NCI-H187 (cell line): Measurements from ENCODE around the gene TSKU.
A peak's percentile ranks its signal among the peaks of the same experiment; 100 is the strongest.

ENCODE experiments used
- DNase-seq, 2 experiments: peaks; one replicate each; lab custom pipeline; 2025; lab: John Stamatoyannopoulos, UW

The TSKU gene

DNA sequence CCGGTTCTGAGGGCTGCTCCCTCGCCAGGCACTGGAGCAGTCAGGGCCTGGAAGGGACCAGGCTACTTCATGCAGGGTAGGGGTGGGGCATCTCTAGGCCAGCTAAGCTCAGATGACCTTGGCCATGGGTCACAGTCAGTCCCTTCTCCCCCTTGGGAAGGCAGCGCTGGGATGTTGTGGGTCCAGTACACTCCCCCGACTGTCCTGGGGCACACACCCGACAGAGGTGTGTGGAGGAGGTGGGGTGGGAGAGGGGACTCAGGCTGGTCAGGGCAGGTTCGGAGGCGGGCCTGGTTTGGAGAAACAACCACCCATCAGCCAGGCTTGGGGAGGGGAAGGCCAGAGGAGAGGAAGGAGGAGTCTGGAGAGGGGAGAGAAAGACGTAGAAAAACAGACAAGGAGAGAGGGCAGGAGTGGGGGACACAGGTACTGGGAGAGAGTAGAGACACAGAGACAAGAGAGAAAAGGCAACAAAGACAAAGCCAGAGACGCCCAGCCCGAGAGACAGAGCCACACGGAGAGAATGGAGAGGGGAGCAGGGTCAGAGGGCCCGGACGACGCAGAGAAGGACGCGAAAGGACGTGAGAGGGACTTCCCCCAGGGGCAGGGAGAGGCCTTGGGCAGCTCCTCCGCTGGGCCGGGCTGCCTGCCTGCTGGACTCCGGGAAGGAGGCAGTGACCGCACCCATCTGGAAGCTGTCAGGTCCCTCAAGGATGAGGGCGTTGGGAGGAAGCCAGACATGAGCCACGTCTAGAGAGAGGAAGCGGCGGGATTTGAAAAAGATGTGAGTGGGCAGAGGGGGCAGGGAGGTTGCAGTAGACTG lies 30.6 kb upstream of the TSKU start:
- DNase-seq: no peak

DNA sequence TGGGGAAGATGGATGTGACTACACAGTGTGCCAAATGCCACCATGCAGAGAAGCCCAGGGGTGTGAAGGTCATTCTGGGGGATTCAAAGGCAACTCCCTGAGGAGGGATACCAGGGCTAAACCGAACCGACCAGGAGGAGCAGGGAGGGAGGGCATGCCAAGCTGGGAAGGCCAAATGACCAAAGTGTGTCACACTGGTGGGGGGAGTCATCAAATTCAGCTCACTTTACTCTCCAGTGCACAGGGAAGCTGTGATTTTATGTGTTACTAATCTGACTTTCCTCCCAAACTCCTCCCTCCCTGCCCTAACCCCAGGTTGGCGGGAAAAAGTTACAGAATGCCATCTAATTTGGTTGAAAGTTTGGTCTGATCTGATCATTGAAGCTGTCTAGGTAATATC lies 29.7 kb upstream of the TSKU start:
- no peak for DNase-seq

DNA sequence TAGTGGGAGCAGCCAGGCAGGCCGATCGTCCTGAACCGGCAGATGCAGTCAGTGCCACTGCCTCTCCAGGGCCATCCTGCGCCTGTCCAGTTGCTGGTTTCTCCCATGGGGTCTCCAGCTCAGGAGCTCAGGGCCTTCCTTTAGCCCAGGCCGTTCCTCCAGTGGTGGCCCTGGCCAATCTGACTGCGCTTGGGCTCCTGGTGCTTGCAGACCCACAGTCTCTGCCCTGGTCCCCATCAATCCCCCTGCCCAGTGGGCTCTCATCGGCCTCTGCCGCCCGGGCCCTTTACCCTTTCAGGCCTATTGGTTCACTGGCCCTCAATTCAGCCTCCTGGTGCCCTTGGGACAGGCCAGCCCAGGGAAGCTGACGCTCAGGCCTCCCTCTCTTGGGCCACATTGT lies 29.2 kb upstream of the TSKU start:
- DNase-seq: no peak

DNA sequence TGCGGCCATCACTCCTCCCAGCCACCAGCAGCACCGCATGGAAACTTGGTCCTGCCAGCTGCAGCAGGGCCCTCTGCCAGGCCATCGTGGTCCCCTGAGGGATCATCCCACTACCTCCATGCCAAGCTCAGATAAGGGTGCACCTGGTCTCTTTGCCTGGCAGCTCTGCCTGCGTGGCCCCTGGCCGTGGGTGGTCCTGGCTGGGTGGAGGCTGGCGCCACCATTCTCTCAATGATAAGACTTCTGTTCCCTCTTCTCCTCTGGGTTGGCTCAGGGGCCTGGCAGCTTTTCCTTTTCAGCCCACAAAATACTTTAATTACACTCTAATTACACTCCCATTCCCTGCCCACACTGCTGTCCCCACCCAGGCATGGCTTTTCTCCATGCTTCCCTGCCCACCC lies 26.8 kb upstream of the TSKU start:
- DNase-seq: no peak

DNA sequence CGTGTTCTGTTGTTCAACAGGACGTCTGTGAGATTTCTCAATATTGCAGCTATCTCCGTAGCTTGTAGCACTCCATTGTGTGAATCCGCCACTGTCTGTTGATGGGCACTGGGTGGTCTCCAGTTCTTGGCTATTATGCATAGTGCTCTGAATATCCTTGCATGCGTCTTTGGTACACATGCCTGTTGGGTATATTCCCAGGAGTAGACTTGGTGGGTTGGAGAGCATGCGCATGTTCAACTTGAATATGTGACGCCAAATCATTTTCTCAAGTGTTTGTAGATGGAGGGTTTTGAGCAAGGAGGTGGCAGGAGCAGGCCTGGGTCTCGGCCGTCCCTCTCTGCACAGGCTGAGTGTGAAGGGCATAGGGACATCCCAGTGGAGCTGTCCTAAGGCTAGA lies 24.8 kb upstream of the TSKU start:
- no peak for DNase-seq

DNA sequence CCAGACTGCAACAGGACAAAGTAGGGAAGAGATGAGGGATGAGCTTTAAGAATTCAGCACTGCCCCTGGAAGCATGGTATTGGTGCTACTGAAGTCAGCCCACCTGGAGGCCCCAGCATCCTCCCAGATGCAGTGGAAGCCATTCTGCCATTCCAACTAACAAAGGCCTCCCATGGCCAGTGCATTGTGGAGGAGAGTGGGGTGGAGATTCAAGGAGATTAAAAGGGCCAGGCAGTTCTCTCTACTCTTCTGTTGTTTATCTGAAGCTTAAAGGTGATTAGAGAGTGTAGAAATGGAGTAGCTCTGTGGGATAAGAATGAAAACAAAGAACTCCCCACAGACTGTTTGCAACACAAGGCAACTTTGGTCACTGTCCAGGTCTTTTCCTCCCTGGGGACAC lies 24.1 kb upstream of the TSKU start:
- DNase-seq: no peak

DNA sequence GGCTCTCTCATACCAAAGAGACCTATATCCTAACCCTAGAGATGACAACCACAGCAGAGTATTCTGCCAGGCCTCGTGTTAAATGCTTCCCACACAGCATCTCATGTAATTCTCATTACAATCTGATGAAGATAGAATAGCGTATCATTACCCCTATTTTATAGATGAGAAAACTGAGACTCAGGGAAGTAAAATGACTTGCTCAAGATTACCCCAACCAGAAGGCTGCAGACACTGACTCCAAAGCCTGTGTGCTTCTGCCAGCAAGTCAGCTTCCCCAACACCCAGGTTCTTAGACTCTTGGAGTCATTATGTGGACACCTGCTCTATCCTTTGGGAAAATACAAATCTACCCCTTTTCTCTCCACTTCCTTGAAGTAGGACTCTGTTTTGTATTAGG lies 23.6 kb upstream of the TSKU start:
- no peak for DNase-seq

DNA sequence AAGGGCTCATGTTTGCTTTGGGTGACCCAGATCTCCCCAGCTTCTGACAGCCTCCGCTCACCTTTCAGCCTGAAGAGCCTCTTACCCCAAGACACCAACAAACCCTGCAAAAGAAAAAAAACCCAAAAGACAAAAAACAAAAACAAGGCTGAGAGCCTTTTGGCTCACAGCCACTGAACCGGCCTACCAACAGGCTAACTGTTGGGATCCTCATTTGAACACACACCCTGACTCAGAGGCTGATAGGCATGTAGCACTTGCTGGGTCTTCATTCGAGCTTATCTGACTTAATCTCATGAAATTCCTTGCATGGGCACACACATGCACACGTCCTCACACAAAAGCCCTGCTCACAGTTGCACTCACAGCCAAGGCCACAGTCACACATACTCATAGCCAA lies 22.9 kb upstream of the TSKU start:
- no peak for DNase-seq

DNA sequence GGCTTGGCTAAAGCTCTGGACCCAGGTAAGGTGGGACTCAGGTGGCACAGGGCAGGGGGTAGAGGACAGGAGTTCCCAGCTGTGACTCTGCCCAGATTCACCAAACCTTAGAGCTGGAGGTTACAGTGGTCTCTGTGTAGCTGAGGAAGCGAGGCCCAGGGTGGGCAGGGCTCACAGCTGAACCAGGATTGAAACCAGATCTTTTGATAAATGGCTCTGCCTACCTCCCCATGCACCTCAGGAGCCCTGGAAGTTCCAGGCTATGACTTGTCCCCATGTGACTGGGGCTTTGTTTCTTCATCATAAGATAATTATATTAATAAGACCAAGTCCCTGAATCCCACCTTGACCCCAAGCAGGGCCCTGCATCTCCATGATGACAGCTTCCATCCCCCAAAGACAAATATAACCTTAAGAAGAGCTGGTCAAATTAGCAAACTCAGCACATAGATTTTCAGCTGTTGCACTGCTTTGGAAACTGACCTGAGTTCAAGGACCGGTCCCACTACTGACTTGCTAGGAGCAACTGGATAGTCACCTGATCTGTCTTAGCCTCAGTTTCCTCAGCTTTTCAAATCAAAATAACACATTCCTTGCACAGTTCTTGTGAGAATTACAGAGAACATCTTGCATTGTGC lies 21.3 kb upstream of the TSKU start:
- DNase-seq: no peak

DNA sequence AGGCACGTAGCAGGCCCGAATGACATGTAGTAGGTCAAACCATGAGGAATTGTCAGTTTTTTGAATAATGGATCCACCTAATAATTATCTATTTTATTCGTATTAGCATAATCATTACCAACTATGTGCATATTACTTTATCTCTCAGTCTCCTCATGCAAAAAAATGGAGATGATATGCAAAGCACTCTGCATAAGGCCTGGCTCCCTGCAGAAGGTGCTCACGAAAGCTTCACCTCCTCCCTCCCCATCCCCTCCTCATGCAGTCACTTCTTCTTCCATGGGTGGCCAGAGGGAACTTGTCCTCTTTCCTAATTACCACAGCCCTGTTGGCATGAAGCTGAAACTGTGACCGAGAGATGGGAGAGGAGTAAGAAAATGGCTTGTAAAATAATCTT lies 20.8 kb upstream of the TSKU start:
- DNase-seq: no peak

DNA sequence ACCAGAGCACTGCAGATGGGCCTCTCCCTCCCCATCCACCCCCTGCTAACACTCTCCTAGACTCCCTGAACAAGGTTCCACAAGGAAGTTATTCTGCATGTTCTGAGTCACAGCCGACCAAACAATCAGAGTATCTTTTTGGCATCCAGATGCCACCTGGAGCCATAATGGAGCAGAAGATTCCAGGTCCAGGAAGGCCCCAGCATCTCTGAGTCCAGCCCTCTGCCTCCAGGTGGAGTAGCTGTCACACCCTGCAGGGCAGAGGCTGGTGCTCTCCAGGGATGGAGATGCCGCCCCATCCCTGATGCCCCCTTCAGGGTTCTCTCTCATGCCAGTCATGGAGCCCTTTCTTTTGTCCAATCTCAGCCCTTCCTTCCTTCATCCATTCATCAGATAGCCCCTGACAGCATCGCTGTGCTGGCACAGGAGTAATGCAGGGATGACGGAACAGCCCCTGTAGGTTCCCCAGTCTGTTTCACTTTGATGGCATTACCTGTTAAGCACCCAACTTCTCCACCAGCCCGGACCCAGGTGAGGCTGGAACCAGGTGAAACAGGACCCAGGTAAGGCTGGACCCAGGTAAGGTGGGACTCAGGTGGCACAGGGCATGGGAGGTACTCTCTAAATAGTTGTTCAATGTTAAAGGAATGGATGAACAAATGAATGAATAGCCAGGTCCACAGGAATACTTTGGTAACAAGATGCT lies 20.1 kb upstream of the TSKU start:
- no peak for DNase-seq

DNA sequence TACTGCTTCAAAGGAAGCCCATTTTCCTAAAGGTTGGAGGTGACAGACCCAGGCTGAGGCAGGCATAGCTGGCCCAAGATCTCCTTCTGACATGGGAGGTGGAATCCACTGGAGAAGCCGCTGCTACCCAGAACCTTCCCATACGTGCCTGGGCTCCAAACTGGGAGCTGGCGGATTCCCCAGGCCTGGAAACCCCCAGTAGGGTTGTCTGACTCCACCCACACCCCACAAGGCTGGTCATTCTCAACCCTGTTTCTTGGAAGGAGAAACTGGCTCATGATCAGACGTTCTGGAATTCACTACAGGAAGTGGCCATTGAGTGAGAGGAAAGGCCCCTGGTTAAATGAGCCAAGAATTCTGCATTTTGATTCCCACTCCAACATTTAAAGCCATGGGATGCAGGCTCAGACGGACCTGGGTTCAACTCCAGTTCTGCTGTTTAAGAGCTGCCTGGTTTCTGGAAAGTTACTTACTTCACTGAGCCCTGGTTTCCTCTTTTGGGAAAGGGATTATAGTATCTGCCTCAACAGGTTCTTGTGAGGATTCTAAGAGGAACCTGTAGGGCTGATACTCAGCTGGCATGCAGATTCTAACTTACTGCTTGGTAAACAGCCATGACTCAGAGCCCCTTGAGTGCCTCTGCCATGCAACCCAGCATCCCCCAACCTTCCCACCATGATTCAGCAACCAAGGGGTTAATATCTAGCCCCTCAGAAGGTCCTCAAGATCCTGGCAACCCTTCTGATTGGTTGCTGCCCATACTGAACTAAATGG lies 19.4 kb upstream of the TSKU start:
- no peak for DNase-seq

DNA sequence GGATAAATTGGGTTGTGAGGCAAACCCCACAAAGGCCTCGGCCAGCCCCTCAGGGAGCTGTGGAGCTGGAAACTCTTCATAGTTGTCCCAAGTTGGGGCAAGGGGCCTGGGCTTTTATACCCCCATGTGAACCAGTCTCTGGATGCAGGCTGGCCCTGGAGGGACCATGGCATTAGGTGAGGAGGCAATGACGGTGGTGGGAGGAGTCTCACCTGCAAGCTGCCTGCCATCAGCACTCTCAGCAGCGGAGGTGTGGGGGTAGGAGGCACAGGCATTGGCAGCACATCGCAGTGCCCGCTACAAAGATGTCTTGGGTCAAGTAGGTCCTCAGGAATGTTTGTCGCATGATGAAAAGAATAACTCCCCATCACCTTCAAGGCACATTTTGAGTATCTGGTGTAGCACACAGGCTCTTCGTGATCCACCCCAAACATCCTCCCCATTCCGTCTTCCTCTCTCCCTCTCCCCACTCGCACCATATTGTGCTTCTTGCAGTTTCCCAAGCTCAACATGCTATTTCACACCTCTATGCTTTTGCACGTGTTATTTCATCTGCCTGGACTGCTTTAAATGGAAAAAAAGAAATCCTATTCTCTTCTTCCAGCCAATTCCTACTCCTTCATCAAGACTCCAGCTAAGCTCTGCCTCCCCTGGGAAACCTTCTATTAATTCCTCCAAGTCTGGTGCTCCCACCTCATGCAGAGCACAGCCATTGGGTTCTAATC lies 18.1 kb upstream of the TSKU start:
- DNase-seq: no peak

DNA sequence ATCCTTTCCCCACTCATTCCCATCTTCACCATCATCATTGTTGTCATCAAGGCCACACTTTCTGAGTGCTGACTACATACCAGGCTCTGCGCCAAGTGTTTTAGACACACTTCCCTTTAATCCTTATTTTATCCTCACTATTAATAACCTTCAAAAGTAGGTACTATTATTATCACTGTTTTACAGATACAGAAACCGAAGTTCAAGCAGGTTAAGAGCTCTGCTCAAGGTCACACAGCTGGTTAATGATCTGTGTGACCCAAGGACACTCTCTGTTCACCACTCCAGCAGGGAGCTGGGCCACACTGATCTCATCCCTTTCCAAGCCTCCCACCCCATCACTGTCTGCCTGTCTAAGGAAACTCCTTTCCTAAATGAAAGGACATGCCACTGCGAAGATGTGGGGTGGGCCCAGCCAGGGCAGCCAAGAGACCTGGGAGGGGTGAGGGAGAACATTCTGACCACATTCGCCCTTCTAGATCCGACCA lies 17.2 kb upstream of the TSKU start:
- DNase-seq: no peak

DNA sequence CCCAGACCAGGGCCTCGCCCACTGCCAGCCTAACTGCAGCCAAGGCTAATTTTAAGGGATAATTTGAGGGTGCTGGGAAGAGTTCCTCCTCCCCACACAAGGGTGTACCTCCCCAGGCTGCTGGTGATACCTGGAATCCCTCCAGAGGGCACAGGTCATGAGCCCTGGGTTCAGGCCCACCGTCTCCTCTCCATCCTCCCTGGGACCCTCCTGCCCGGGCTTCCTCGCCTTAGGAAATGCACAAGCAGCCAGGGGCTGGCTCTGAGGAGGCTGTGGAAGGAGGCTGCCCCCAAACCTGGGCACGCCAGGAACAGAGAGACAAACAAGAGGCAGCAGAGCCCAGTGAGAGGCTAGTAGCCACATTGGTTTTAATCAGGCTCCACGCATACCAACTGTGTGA lies 16.6 kb upstream of the TSKU start:
- no peak for DNase-seq

DNA sequence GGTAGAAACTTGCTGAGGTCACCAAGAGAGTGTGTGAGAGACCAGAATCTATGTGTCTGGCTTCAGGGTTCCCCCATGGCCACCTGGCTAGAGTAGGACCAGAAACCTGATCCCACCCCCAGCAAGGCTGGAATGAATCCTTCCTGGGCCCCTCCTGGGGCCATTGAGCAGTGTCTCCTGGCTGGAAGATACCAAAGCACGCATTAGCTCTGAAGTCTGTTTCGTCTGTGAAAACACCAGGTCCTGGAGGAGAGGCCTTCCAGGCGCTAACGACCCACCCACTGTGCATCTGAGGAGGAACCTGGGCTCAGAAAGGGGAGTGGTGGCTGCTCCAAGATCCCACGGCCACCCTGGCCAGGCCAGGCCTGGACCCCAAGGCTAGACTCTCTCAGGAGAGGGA lies 15.5 kb upstream of the TSKU start:
- DNase-seq: no peak

DNA sequence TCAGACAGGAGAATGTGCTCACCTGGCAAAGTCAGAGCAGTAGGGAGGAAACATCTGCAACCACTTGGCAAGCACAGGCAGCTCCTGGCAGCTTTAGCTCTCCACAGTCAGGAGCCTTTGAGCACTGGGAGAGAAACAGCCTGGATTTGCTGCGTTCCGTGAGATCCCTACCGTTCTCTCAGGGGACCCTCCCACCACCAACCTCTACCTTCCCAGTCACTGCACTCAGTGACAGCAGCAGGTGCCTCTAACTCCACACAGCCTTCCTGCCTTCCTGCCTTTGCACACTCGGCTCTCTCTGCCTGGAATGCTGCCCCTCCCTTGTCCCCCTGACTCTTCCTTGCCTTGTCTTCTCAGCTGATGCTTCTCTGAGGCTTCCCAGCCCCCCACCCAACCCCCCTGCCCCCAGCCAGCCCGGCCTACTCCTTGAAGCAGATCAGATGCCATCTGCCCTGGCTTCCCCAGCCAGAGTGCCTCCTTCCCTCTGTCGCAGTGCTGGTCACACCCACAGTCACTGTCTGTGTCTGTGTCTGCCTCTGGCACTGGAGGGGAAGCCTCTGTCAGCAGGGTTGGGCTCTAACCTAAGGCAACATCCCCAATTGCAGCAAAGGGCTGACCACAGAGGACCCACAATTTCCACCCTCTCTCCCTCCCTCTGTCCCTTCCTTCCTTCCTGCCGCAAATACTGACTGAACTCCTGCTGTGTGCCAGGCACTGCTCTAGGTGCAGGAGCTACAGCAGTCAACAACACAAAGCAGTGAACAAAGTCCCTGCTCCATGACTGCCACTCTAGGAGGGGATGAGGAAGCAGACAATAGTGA lies 14.9 kb upstream of the TSKU start:
- DNase-seq: peak in 1 of 2 experiments; percentile 25

DNA sequence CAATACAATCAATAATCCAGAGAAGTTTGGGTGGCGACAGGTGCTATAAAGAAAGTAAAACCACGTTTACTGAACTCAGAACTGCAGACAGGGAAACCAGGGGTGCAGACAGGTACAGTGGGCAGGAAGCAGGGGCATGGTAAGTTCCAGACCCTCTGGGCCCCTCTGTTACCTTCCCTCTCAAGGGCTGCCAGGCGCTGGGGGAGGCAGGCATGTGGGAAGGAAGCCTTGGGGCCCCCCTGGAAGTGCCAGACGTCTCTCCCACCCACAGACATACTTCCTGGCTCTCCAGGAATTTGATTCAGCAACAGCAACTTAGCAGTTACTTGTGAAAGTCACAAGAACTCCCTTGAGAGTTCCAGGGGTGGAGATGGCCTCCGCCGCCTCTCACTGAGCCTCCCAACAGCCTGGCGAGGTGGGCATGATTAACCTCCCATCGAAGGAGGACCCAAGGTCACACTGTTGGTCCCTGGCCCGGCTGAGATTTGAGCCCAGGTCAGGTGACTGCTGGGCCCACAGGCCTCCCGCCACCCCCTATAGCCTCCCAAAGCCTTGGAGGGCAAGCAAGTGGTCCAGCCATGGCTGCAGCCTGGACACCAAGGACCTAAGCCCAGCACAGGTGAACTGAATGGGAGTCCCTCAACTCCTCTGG lies 14.1 kb upstream of the TSKU start:
- no peak for DNase-seq

DNA sequence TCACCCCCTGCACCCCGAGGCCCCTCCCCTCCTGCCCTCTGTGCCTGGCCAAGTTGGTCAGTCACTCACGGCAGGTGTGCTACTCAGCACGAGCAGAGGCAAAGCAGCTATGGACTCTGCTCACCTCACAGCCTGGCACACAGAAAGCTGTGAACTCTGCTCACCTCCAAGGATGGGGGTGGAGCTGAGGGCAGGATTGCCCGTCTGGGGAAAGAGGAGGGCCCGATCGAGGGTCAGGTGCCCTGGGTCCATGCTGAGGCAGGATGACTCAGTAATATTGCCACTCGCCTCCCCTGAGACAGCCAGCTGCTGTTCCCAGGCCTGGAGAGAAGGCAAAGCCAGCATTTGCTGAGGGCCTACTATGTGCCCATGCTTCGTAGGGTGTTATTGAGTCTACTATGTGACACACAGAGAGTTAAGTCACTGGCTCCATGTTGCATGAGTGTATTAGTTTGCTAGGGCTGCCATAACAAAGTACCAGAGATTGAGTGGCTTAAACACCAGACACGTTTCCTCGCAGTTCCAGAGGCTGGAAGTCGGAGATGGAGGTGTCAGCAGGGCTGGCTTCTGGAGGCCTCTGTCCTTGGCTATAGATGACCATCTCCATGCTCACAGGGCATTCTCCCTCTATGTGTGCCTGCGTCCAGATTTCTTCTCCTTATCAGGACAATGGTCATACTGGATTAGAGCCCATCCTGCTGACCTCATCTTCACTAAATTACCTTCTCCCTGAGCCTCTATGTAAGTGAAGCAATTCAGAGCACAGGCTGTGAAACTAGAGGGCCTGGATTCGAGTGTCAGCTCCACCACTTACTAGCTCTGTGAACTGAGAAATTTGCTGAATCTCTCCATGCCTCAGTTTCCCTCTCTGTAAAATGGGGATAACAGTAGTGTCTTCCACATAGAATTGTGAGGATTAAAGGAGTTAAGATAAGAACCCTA lies 13.2 kb upstream of the TSKU start:
- no peak for DNase-seq
